D341Med (cell line): ENCODE results near the gene RBBP5.

Experiments used
- DNase-seq: peaks from one replicate; pipeline ENCODE4 v3.0.0; 2012; ENCODE audit warnings: low spot score

RBBP5 gene

DNA sequence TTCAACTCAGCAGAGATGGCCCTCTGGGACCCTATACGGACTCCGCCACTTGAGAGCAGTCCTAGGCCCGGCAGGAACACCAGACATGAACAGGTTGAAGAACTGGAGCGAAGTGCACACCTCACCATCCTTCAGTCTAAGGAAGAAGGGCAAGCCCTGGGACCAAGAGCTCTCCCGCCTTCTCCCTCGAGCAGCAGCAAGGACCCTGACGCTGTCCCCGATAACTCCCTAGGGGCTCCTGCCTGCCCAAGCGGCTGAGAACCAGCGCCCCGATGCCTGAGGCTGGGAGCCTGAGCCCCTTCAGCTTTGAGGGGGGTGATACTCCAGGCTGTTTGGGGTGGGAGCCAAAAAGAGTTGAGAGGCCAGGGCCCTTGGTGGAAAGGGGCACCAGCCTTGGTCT, 47.7 kb downstream of the RBBP5 start:
- peak; percentile 22 for DNase-seq

DNA sequence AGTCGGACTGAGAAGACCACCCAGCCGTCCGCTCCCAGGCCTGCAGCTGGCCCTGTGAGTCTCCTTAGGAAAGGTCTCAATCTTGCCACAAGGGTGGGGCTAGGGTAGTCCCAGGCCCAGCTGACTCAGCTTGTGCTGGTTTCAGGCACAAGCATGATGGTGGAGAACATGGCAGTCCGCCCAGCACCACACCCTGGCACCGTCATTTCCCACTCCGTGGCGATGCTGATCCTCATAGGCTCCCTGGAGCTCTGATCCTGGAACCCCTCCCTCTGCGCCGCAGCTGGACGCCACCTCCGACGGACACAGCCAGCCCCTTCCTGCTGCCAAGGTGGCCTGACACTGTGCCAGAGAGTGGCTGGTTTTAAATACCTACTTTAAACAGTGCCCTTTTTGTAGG, 48.3 kb downstream of the RBBP5 start:
- peak; percentile 20 for DNase-seq

DNA sequence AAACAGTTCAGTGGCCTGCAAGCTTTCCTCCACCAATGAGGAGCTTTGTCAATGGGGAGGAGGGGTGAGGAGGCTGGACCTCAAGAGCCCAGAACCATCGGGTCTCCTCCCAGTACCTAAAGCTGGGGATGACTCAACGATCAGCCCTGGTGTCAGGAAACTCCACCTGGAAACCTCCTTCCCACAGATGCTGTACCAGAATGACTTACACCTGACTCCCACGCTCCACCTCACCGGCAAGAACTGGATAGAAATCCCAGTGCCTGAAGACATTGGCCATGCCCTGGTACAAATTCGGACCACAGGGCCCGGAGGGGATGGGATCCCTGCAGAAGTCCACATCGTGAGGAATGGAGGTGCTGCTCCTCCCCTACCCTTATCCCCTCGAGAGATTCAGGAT, 48.9 kb downstream of the RBBP5 start:
- peak; percentile 14 for DNase-seq

DNA sequence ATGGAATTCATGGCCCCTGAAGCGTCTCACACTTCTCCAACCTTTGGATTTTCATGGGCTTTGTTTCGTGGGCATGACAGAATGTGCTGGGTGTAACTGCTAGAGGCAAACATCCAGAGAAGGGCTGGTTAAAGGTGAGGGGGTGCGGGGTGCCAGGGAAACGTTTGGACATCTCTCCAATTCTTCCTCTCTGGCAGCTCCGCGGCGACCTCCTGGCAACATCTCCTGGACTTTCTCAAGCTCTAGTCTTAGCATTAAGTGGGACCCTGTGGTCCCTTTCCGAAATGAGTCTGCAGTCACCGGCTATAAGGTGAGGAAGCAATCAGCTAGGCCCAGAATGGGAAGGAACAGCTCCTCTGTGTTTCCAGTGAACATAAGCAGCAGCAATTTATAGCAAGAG, 49.5 kb downstream of the RBBP5 start:
- DNase-seq, result peak; percentile 16

DNA sequence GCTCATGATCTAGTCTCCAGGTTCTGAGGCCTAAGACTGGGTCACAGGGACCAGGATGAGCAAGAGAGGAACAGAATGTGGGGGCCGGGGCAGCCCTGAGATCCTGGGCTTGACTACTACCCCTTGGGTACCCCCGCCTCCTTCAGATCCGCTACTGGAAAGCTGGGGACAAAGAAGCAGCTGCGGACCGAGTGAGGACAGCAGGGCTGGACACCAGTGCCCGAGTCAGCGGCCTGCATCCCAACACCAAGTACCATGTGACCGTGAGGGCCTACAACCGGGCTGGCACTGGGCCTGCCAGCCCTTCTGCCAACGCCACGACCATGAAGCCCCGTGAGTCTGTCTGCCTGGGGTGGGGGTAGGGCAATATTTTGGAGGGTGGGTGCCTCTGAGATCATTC, 50.0 kb downstream of the RBBP5 start:
- peak; percentile 25 for DNase-seq

DNA sequence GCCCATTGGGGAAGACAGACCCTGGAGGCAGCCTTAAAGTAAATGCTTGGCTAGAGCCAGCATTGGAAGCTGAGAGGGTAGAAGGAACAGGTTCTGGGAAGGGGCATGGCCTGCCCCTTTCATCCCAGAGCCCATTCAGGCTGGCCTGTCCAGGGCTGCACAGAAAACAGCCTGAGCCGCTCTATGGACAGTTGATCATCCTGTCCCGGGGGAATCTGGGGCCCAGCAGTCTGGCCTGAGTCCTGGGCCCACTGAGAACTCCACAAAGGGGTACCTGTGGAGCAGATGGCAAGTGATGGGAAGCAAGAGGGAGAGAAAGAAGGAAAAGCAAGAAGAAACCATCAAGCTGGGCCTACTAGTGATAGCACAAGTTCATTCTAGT, 50.8 kb downstream of the RBBP5 start:
- DNase-seq, result peak; percentile 15

DNA sequence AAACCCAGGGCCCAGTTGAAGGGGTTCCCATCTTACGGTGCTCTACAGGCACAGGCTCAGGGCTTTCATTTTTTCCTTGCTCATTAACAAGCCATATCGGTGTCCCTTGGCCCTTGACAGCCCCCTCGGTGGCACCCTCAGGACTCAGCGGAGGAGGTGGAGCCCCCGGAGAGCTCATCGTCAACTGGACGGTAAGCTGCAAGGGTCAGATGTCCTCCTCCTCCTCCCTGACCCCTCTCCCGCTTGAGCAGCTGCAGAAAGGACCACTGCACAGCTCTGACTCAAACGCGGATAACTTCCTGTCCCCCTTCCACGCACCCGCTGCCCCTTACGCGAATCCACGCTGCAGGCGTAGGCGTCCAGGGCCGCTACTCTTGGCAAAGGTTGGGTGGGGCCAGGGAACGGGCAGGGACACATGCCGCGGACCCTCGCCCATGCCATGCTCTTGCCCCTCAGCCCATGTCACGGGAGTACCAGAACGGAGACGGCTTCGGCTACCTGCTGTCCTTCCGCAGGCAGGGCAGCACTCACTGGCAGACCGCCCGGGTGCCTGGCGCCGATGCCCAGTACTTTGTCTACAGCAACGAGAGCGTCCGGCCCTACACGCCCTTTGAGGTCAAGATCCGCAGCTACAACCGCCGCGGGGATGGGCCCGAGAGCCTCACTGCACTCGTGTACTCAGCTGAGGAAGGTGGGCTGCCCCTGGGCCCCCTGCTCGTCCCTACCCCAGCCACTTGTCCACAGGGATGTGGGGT, 52.2 kb downstream of the RBBP5 start:
- no peak for DNase-seq

DNA sequence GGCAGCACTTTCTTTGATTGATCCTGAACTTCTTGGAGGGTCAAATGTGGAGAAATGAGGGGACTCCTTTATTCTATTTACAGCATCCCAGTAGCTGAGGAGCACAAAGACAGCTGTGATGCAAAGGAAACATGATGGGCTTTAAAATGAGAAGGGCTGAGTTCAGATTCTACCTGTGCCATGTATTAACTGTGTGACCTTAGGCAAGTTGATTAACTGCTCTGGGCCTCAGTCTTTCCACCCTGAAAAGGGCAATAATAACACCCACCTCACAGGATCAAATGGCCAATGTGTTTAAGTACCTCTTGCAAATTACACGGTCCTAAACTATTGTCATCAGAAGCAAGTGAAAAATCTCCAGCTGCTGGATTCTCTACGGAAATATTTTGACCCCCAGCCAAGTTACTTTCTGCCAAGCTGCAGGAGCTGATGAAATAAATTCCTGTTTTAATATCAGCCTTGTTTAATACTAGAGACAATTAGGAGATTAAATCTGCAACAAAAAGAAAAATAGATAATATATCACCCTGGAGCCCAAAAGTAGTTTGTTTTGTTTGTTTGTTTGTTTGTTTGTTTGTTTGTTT, 53.2 kb downstream of the RBBP5 start:
- no peak for DNase-seq

DNA sequence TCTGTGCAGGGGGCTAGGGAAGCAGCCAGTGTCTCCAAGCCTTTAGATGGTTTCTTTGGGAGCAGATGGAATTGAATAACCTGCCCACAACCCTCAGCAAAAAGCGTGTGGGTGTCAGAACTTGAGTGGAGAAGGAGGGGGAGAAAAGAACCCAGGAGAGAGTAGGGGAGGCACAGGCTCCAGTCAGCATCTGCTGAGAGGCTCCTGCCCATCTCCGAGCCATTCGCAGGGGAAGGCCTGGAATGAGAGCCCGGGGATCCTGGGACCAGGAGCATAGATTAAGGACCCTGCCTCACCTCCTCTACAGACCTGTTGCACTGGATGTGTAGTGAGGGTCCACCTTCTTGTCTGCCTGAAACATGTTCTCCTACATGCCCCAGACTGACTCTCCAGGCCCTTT, 53.8 kb downstream of the RBBP5 start:
- no peak for DNase-seq

DNA sequence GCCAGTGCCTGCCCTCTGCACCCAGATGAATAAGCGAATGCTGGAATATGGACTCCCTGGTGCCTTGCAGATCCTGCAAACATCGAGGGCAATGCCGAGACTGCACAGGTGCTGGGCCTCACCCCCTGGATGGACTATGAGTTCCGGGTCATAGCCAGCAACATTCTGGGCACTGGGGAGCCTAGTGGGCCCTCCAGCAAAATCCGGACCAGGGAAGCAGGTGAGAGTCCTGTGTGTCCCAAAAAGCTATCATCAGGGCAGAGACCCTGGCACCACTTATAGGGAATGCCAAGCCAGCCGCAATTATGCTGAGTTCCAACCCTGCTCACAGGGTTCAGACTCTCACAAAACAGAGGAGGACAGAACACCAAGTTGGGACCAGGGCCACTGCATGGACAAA, 54.7 kb downstream of the RBBP5 start:
- DNase-seq, result no peak

DNA sequence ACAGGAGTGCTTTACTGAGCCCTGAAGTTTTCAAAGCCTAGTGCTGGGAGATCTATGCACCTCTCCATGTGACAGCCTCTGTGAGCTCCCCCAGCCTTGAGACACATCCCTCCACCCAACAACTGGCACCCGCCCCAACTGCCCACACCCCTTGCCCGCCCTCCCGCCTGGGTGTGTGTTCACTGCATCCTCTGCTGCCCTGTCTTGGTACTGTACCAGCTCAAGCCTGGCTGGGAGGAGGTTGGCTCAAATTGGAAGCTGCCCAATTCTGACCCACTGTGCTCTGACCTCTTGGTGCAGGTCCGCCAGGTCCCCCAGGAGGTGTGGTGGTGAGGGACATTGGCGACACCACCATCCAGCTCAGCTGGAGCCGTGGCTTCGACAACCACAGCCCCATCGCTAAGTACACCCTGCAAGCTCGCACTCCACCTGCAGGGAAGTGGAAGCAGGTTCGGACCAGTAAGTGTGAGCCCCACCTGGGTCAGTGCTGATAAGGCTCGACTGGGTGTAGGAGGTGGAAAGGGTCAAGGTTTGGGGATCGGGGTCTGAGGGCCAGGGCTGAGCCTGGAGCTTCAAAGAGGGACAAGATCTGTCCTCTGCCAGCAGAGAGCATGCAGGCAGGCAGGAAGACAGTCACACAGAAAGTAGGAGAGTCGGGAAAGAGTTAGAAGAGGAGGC, 55.5 kb downstream of the RBBP5 start:
- no peak for DNase-seq

DNA sequence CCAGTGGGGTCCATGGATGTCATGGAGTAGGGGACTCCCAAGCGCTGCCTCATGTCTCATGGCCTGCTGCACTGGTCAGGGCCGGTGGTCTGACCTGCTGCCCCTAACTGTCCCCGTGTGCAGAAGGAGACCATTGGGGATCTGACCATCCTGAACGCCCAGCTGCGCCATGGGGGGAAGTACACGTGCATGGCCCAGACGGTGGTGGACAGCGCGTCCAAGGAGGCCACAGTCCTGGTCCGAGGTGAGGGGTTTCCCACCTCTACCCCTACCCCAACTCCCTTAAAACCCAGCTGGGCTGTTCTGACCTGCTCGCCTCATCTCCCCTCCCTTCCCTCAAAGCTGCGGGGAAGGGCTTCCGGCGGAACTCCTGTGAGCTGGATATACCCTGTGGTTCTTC, 56.1 kb downstream of the RBBP5 start:
- no peak for DNase-seq

DNA sequence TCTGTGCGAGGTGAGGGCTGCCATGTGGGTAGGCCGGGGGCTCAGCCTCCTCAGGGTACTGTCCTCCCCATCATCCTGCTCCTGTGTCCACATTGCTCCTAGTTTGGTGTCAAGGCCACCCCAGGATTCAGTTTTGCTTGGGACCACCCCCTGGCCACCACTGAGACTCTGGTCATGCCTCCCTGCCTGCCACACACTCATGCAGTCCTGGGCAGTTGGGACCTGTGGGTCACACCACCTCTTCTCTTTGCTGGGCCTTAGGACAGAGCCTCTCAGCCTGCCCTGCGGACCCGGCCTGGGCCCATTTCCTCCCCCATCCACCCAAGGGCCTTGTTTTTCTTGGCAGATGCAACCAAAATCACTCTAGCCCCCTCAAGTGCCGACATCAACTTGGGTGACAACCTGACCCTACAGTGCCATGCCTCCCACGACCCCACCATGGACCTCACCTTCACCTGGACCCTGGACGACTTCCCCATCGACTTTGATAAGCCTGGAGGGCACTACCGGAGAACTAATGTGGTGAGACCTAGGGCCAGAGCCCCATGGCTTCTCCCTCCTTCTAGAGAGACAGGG, 56.9 kb downstream of the RBBP5 start:
- no peak for DNase-seq

DNA sequence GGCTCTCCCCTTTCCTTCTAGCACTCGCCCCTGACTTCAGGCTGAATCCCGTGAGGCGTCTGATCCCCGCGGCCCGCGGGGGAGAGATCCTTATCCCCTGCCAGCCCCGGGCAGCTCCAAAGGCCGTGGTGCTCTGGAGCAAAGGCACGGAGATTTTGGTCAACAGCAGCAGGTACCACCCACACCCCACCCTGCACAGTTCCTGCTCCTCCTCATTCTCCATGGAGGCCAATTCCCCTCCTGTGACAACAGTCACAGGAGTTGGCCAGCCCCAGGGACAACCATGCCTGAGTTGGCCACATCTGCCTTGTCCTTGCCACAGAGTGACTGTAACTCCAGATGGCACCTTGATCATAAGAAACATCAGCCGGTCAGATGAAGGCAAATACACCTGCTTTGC, 57.5 kb downstream of the RBBP5 start:
- DNase-seq, result no peak

DNA sequence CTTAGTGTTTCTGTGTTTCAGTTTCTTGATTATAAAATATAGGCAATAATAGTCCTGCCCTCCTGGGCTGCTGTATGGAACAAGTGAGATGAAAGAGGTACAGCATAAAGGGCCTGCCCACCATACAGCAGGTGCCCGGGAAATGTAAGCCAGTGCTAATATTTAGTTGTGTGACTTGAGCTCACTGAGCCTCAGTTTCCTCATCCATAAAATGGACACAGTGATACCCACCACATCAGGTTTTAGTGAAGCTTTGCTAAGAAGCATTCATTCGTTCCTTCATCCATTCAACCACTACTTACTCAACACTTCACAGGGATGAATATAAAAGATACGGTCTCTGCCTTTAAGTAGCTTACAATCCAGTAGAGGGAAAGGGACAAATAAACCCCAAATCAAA, 58.9 kb downstream of the RBBP5 start:
- no peak for DNase-seq

DNA sequence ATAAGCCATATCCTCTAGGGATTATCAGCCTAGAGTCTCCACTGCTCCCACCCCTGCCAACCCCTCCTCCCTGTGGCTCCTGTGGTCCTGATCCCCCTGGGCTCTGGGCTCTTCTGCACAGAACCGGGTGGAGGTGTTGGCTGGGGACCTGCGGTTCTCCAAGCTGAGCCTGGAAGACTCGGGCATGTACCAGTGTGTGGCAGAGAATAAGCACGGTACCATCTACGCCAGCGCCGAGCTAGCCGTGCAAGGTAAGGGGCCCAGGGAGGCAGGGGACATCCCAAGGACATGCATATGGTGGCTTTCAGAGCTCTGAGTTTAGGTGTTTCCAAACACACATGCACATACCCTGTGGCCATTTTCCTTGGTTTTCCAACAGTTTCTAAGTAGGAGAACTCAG, 59.5 kb downstream of the RBBP5 start:
- DNase-seq, result no peak

DNA sequence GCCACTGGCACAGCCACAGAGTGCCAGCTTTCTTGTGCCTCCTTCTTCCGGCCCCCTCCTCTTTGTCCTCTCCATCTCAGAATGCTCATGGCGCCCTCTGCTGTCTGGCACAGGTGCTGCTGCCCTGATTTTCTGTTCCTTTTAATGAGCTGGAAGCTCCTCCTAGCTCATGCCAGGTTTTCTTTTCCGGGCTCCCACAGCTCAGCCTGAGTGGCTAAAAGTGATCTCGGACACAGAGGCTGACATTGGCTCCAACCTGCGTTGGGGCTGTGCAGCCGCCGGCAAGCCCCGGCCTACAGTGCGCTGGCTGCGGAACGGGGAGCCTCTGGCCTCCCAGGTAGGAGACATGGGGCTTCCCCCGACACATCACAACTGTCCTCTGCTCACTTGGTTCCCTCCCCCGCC, 60.1 kb downstream of the RBBP5 start:
- peak; percentile 89 for DNase-seq

DNA sequence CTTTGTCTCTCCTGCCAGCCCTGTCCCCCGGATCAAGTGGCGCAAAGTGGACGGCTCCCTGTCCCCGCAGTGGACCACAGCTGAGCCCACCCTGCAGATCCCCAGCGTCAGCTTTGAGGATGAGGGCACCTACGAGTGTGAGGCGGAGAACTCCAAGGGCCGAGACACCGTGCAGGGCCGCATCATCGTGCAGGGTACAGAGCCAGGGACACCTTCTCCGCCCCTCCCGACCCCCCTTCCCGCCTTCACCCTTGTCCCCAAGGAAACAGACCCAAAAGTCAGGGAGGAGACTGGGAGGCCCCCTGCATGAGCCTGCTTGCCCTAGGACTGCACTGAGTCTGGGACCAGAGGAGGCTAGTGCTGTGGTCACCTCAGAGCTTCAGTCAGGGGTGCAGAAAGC, 60.6 kb downstream of the RBBP5 start:
- DNase-seq, result no peak

DNA sequence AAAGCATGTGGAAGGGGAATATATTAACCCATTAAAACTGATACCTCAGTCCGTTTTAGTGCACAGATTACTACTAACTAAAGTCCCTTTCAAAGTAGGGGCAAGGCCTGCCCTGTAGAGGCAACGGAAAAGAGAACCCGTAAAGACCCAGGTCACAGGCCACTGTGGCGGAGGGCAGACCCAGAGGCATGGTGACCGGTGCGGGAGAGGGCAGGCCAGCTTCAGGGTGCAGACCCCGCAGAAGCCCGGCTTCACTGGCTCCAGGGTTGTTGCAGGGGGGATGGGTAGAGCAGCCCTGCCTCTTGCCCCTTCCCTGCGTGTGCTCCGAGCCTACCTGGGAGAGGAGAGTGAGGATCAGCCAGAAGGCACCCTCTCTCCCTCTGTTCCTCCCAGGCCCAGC, 61.0 kb downstream of the RBBP5 start:
- no peak for DNase-seq

DNA sequence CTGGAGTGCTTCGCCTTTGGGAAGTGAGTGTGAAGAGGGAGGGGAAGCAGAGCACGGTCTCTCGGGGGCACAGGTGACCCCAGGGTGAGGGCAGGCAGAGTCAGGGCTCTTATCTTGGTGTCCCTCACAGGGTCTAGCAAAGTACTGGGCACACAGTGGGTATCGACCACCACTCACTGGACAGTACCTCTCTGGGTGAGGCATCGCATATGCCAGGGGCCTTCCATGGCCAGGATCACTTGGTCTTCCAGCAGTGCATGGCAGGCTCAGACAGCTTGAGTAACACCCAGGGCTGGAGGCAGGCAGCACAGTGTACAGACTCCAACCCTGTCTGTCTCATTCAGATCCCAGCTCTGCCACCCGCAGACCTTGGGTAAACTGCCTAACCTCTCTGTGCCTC, 62.1 kb downstream of the RBBP5 start:
- no peak for DNase-seq

DNA sequence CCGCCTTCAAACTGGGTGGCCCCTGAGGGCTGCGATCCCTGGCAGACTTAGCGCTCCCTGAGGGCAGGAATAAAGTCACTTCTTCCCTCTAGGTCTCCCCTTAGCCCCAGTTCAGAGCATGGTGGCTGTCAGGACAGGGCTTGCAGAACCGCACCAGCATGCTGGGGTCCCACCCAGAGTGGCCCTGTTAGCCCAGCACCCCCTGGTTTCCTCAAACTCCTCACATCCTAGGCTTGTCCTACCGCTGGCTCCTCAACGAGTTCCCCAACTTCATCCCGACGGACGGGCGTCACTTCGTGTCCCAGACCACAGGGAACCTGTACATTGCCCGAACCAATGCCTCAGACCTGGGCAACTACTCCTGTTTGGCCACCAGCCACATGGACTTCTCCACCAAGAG, 62.9 kb downstream of the RBBP5 start:
- DNase-seq, result no peak

DNA sequence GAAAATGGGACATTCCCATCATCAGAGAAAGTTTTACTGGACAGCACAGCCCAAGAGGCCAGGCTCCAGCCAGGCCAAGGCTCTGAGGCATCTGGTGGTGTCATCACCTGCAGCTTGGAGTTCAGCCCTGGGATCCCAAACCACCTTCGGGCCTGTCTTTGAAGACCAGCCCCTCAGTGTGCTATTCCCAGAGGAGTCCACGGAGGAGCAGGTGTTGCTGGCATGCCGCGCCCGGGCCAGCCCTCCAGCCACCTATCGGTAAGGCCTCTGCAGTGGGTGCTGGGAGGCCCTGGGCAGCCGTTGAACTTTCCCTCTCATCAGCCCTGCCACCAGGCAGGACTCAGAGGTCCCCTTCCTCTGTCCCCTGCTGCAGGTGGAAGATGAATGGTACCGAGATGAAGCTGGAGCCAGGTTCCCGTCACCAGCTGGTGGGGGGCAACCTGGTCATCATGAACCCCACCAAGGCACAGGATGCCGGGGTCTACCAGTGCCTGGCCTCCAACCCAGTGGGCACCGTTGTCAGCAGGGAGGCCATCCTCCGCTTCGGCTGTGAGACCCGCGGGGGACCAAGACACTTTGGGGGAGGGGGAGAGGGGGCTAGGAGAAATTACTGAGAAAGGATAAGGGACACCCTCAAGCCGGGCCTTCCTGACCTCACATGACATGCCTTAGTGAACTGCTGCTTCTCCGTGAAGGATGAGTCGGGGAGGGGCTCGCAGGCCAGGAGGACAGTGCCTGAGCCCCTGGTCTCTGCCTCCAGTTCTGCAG, 63.8 kb downstream of the RBBP5 start:
- no peak for DNase-seq
